Astrocyte of the cerebellum (primary cell): Measurements from ENCODE around the gene HAVCR1.

Experiments
- DNase-seq: peaks from one replicate; pipeline ENCODE4 v3.0.0-alpha.2; 2011; ENCODE audit warnings: low read depth
- H3K4me3 ChIP-seq: 2 replicates; pipeline ENCODE4 v1.5.1; 2011; ENCODE audit warnings: mild to moderate bottlenecking, low read depth, low read length, moderate library complexity
- CTCF ChIP-seq: IDR thresholded peaks from 2 replicates; pipeline ENCODE4 v1.5.1; 2012; ENCODE audit warnings: low read length, low read depth, moderate library complexity, mild to moderate bottlenecking; ENCODE audit errors: missing control alignments
- in situ Hi-C: cut with HindIII; loops from 2 replicates; pipeline ENCODE4 v1.10.0; 2017; ENCODE audit warnings: low sequenced_read_pairs

Gene HAVCR1

DNA sequence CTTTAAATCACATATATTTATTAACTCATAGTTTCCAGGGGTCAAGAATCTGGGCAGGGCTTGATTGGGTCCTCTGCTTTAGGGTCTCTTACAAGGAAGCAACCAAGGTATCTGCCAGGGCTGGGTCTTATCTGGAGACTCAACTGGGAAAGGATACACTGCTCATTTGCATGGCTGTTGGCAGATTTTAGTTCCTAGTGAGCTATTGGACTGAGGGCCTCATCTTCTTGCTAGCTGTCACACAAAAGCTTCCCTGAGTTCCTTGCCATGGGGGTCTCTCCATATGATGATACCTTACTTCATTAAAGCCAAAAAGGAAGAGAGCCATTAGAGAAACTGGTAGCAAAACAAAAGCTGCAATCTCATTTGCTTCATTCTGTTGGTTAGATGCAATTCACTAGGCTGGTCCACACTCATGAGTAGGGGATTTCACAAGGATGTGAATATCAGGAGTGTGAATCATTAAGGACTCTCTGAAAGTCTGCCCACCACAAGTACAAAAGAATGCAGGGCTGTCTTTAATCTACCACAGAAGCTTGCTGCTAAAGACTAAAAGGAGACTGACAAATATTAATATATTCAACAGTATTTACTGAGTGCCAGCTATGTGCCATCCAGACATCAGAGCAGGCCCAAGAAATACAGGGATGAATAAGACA lies 53.9 kb downstream of the HAVCR1 start:
- no peak for DNase-seq
- H3K4me3 ChIP-seq = no peak overlapping the region
- in situ Hi-C loops = no loop called here
- no peak for TF ChIP-seq CTCF

- in situ Hi-C loops = no loop called here
- TF ChIP-seq CTCF = no peak
- no peak for DNase-seq
- no peak overlapping the region for H3K4me3 ChIP-seq
Observed at GRCh38 chr5:156991714-156992113, 67.2 kb downstream of the HAVCR1 start.

DNA sequence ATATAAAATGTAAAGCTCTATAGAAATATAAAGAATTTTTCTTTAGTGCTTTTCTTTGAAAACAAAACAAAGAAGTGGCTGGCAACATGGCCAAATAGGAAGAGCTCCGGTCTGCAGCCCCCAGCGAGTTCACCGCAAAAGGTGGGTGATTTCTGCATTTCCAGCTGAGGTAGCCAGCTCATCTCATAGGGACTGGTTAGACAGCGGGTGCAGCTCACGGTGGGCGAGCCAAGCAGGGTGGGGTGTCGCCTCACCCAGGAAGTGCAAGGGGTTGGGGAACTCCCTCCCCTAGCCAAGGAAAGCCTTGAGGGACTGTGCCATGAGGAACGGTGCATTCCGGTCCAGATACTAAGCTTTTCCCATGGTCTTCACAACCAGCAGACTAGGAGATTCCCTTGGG lies 74.9 kb downstream of the HAVCR1 start:
- TF ChIP-seq CTCF = no peak
- in situ Hi-C loops = no loop called here

GRCh38 chr5:156981481-156981880 lies 77.4 kb downstream of the HAVCR1 start:
- no peak for TF ChIP-seq CTCF
- H3K4me3 ChIP-seq = no peak overlapping the region
- in situ Hi-C loops = no loop called here
- no peak for DNase-seq

More for the DNA sequence above, 74.9 kb downstream of the HAVCR1 start:
- no peak overlapping the region for H3K4me3 ChIP-seq
- DNase-seq = no peak
